Measurements from ENCODE around the gene MS4A8. TPM values are rescaled to one million over a fixed set of nuclear protein-coding genes. Genes with fewer than 3 reads are reported as not detected.
"Not testable (repeated sequence)": the region's sequence is repeated elsewhere in the genome, so short reads cannot be mapped to it uniquely, and the experiment has no call there.

MS4A8 gene, protein sequence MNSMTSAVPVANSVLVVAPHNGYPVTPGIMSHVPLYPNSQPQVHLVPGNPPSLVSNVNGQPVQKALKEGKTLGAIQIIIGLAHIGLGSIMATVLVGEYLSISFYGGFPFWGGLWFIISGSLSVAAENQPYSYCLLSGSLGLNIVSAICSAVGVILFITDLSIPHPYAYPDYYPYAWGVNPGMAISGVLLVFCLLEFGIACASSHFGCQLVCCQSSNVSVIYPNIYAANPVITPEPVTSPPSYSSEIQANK
- not detected for total RNA-seq

GRCh38 chr11:60699284-60699691 lies at the start of gene MS4A8:
MS4A8 (plus strand) TSS chr11:60699612; CDS start chr11:60700861, 1,249 bp downstream.
- H3K4me1 ChIP-seq: no peaks in the 10 kb centered on the region
- no peaks in the 10 kb centered on the region for H3K36me3 ChIP-seq
- H3K4me3 ChIP-seq: no peak within 1 kb of the TSS
- TF ChIP-seq CTCF (IDR thresholded peaks at IDR 0.05): no peak
- no peak within 1 kb of the TSS for H3K27ac ChIP-seq
- intact Hi-C loops (cut with DNase I): no loop called here
- DNase-seq (ENCODE audit: low spot score in 2 of 2): no peak
- H3K9me3 ChIP-seq: no peaks in the 10 kb centered on the region
- no peaks in the 10 kb centered on the region for H3K27me3 ChIP-seq

DNA sequence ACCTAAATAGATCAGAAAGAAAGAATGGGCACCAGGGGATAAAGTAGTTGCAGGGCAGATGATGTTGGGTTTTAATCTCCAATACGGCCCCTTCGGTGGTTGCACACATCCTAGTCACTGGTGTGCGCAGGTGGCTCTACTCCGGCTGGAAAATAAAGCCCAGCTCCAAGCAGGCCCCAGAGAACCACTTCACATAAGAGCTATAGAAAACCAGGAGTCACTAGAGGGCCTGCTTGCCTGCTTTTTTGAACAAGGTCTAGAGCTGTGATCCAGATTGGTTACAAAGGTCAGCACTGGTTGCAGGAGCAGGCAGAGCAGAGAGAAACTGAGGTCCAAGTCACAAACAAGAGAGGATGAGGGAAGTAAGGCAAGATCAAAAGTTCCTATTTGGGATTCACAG lies 41.5 kb upstream of the MS4A8 start:
- Histone ChIP-seq H3K27me3 (no peaks in the 10 kb centered on the region), H3K9me3 (no peaks in the 10 kb centered on the region), H3K36me3 (no peaks in the 10 kb centered on the region), H3K27ac (no peak overlapping the region), H3K4me1 (no peaks in the 10 kb centered on the region), H3K4me3 (no peak overlapping the region)
- no peak for DNase-seq (ENCODE audit: low spot score in 2 of 2)
- intact Hi-C loops (cut with DNase I): no loop called here
- no peak for TF ChIP-seq CTCF (IDR thresholded peaks at IDR 0.05)

GRCh38 chr11:60658409-60658808 lies 41.0 kb upstream of the MS4A8 start:
- no peak overlapping the region for H3K27ac ChIP-seq
- TF ChIP-seq CTCF (IDR thresholded peaks at IDR 0.05): no peak
- H3K4me3 ChIP-seq: no peak overlapping the region
- H3K9me3 ChIP-seq: no peaks in the 10 kb centered on the region
- intact Hi-C loops (cut with DNase I): no loop called here
- no peaks in the 10 kb centered on the region for H3K27me3 ChIP-seq
- no peaks in the 10 kb centered on the region for H3K36me3 ChIP-seq
- H3K4me1 ChIP-seq: no peaks in the 10 kb centered on the region
- no peak for DNase-seq (ENCODE audit: low spot score in 2 of 2)

GRCh38 chr11:60672255-60672654 lies 27.2 kb upstream of the MS4A8 start:
- no peaks in the 10 kb centered on the region for H3K4me1 ChIP-seq
- H3K9me3 ChIP-seq: peaks cover 5 to 7% of the 10 kb centered on the region in 2 donors
- DNase-seq (ENCODE audit: low spot score in 2 of 2): no peak
- H3K36me3 ChIP-seq: no peaks in the 10 kb centered on the region
- no peaks in the 10 kb centered on the region for H3K27me3 ChIP-seq
- H3K27ac ChIP-seq: no peak overlapping the region
- H3K4me3 ChIP-seq: no peak overlapping the region
- no peak for TF ChIP-seq CTCF (IDR thresholded peaks at IDR 0.05)
- intact Hi-C loops (cut with DNase I): no loop called here

DNA sequence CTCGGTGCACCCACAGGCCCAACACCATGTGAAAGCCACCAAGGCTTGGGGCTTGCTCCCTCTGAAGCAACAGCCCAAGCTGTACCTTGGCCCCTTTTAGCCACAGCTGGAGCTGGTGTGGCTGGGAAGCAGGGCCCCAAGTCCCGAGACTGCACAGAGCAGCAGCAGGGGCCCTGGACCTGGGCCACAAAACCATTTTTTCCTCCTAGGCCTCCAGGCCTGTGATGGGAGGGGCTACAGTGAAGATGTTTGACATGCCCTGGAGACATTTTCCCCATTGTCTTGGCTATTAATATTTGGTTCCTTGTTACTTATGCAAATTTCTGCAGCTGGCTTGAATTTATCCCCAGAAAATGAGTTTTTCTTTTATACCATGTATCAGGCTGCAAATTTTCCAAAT lies 21.2 kb upstream of the MS4A8 start:
- H3K4me3 ChIP-seq; intact Hi-C loops (cut with DNase I); H3K4me1 ChIP-seq; H3K9me3 ChIP-seq; H3K36me3 ChIP-seq; DNase-seq (ENCODE audit: low spot score in 2 of 2); H3K27me3 ChIP-seq; H3K27ac ChIP-seq: not testable (repeated sequence)

DNA sequence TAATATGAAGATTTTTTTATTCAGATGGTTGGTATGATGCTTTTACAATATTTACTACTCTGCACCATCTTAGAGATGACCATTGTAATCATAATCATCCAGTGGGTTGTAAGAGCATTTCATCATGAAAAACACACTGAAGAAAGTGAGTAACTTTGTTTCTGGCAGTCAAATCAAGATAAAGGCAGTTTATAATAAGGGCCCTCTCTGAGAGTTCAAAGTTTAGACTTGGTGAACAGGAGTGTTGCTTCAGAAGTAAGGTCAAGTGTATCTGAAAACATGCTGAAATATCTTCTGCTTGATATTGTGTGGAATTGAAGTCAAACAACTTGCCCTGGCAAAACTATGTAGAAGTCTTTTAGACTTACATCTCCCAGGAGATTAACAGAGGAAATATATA lies 19.5 kb upstream of the MS4A8 start:
- no peak for DNase-seq (ENCODE audit: low spot score in 2 of 2)
- Histone ChIP-seq H3K4me3 (no peak overlapping the region), H3K4me1 (no peaks in the 10 kb centered on the region), H3K27me3 (no peaks in the 10 kb centered on the region), H3K9me3 (no peaks in the 10 kb centered on the region), H3K27ac (no peak overlapping the region), H3K36me3 (no peaks in the 10 kb centered on the region)
- intact Hi-C loops (cut with DNase I): no loop called here
- TF ChIP-seq CTCF (IDR thresholded peaks at IDR 0.05): no peak

Measured in ascending aorta (tissue), 2 donors.